ENCODE measurements around the gene ST3GAL3.

The ST3GAL3 gene

DNA sequence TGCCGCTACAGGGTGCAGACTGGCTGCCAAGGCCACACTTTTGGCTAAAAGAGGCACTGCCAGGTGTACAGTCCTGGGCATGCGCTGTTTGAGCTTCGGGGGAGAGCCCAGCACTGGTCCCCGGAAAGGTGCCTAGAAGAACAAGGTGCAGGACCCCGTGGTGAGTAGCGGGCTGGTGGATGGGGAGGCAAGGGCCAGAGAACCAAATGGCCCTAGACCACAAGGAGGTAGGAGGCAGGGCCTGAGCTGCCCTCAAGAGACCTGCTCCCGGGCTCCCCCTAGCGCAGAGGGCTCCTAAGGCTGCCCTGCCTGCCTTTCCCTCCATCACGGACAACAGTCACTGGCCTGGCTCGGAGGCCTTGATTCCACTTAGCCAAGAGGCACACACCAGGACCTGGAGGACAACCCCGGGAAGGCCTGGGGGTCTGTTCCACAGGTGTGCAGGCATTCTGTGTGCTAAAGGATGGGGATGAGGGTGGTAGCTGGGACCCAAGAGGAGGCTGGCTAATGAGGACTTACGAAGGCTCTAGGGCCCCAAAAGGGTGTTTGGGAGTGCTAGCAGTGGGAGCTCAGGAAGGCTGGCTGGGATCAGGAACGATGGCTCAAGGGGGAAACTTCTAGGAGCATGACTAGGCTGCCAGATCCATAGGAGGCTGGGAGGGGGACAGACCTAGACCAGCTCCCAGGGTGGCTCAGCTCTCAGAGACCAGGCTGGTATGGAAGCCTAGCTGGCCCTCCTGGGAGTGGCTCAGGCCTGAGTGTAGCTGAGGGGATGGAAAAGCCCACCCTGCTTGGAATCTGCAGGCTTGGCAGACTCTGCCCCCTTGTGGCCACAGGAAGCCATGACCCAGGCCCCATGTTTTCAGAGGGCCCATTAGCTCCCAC is 227.0 kb downstream of the ST3GAL3 start:
- TF ChIP-seq, protein P1, sequence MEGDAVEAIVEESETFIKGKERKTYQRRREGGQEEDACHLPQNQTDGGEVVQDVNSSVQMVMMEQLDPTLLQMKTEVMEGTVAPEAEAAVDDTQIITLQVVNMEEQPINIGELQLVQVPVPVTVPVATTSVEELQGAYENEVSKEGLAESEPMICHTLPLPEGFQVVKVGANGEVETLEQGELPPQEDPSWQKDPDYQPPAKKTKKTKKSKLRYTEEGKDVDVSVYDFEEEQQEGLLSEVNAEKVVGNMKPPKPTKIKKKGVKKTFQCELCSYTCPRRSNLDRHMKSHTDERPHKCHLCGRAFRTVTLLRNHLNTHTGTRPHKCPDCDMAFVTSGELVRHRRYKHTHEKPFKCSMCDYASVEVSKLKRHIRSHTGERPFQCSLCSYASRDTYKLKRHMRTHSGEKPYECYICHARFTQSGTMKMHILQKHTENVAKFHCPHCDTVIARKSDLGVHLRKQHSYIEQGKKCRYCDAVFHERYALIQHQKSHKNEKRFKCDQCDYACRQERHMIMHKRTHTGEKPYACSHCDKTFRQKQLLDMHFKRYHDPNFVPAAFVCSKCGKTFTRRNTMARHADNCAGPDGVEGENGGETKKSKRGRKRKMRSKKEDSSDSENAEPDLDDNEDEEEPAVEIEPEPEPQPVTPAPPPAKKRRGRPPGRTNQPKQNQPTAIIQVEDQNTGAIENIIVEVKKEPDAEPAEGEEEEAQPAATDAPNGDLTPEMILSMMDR (IDR thresholded peaks at IDR 0.05): peak; percentile 89

DNA sequence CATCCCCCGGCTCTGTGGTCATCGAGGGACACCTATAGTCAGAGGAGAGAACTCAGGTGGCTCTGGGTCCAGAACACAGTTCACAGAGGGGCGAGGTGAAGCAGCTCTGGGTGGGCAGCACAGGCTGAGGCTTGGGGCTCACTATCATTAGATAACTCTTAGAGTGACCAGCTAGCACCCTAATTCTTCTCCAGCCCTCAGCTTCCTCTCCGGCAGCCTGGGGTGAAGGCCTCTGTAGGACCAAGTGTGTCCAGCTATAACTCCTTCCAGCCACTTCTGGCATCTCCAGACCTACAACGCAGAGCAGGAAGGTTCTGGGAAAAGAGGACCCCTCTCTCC is 227.6 kb downstream of the ST3GAL3 start:
- TF ChIP-seq, protein P1 (IDR thresholded peaks at IDR 0.05): no peak; the same call in 1 of the 2 replicates

DNA sequence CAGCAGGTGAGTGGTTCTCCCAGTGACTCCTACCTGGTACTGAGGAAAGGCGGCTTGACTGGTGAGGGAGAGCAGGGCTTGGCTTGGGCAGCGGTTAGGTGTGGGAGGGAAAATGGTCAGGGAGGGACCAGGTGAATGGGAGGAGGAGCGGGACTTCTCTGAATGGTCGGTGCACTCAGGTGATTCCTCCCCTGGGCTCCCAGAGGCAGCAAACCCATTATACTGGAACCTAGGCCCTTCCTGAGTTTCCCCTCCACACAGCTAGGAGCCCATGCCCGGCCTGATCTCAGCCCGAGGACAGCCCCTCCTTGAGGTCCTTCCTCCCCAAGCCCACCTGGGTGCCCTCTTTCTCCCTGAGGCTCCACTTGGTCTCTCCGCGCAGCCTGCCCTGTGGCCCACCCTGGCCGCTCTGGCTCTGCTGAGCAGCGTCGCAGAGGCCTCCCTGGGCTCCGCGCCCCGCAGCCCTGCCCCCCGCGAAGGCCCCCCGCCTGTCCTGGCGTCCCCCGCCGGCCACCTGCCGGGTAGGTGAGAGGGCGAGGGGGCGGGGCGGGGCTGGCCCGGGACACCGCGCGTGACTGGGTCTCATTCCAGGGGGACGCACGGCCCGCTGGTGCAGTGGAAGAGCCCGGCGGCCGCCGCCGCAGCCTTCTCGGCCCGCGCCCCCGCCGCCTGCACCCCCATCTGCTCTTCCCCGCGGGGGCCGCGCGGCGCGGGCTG is 228.5 kb downstream of the ST3GAL3 start:
- TF ChIP-seq, protein P1 (IDR thresholded peaks at IDR 0.05): no peak

DNA sequence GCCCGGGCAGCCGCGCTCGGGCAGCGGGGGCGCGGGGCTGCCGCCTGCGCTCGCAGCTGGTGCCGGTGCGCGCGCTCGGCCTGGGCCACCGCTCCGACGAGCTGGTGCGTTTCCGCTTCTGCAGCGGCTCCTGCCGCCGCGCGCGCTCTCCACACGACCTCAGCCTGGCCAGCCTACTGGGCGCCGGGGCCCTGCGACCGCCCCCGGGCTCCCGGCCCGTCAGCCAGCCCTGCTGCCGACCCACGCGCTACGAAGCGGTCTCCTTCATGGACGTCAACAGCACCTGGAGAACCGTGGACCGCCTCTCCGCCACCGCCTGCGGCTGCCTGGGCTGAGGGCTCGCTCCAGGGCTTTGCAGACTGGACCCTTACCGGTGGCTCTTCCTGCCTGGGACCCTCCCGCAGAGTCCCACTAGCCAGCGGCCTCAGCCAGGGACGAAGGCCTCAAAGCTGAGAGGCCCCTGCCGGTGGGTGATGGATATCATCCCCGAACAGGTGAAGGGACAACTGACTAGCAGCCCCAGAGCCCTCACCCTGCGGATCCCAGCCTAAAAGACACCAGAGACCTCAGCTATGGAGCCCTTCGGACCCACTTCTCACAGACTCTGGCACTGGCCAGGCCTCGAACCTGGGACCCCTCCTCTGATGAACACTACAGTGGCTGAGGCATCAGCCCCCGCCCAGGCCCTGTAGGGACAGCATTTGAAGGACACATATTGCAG is 229.3 kb downstream of the ST3GAL3 start:
- TF ChIP-seq, protein P1 (IDR thresholded peaks at IDR 0.05): no peak; the same call in 1 of the 2 replicates

DNA sequence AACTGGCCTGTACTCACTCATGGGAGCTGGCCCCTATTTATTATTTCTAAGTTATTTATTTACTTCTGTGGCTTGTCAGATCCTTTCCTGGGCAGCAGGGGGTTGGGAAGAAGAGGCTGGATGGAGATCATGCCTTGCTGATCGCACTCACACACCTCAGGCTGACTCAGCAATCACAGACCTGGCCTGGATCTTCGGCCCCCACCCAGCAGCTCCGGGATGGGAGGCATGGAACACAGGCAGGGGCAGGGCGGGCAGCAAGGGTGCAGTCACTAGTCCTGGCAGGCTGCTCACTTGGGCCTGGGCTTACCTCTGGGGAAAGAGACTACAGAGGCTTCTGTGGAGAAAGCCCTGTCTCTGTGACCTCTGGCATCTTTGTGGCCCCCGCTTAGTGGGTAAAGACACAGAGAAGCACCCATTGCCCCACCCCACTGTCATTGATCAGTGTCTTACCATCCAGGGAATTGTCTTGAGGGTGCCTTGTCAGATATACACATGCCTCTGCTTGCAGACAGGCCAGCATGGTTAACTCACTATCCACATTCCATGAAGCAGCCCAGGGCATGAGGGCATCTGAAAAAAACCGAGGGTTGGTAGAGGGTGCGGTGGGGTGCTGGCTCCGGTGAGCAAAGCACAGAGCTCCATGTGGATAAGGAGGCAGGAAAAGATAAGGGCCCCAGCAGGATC is 230.0 kb downstream of the ST3GAL3 start:
- TF ChIP-seq, protein P1 (IDR thresholded peaks at IDR 0.05): no peak

DNA sequence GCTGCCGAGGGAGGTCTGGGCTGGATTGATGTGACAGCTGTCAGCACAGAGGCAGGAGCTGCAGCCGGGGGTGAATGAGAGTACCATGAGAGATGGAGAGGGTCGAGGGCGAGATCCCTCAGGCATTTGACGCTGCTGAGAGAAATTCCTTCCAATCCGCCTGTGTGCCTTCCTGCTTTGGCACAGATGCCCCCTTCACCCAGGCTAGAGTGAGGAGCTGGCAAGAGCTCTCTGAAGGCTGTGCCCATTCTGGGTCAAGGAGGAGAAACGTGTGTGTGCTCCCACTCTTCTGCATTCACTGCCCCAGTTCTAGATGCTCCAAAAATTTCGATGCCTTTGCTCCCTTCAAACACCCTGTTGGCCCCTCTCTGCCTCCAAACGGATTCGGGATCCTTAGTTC is 231.0 kb downstream of the ST3GAL3 start:
- TF ChIP-seq, protein P1 (IDR thresholded peaks at IDR 0.05): no peak

Measured in LNCAP (cell line).